Measurements from ENCODE around the gene SDK2.

The SDK2 gene

GRCh38 chr17:73433501-73433900 is 210.7 kb downstream of the SDK2 start:
- TF ChIP-seq, protein P1, sequence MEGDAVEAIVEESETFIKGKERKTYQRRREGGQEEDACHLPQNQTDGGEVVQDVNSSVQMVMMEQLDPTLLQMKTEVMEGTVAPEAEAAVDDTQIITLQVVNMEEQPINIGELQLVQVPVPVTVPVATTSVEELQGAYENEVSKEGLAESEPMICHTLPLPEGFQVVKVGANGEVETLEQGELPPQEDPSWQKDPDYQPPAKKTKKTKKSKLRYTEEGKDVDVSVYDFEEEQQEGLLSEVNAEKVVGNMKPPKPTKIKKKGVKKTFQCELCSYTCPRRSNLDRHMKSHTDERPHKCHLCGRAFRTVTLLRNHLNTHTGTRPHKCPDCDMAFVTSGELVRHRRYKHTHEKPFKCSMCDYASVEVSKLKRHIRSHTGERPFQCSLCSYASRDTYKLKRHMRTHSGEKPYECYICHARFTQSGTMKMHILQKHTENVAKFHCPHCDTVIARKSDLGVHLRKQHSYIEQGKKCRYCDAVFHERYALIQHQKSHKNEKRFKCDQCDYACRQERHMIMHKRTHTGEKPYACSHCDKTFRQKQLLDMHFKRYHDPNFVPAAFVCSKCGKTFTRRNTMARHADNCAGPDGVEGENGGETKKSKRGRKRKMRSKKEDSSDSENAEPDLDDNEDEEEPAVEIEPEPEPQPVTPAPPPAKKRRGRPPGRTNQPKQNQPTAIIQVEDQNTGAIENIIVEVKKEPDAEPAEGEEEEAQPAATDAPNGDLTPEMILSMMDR (IDR thresholded peaks at IDR 0.05; ENCODE audit: extremely low read depth, insufficient read depth, missing control alignments), result no peak
- in situ Hi-C loops (cut with MboI; ENCODE audit: low pct_unique_long_range_greater_than_20kb, low sequenced_read_pairs, unreplicated experiment), result loop anchor here (25.0 kb wide), 1 partner anchor 529 kb away; no protein-coding TSS in a partner anchor
- DNase-seq (ENCODE audit: low spot score), result no peak

GRCh38 chr17:73432624-73433190 is 211.5 kb downstream of the SDK2 start:
- DNase-seq (ENCODE audit: low spot score), result no peak
- TF ChIP-seq, protein P1 (IDR thresholded peaks at IDR 0.05; ENCODE audit: extremely low read depth, insufficient read depth, missing control alignments), result no peak
- in situ Hi-C loops (cut with MboI; ENCODE audit: low pct_unique_long_range_greater_than_20kb, low sequenced_read_pairs, unreplicated experiment), result loop anchor here (25.0 kb wide), 1 partner anchor 530 kb away; no protein-coding TSS in a partner anchor

- in situ Hi-C loops (cut with MboI; ENCODE audit: low pct_unique_long_range_greater_than_20kb, low sequenced_read_pairs, unreplicated experiment), result loop anchor here (25.0 kb wide), 1 partner anchor 531 kb away; no protein-coding TSS in a partner anchor
- no peak for DNase-seq (ENCODE audit: low spot score)
- TF ChIP-seq, protein P1 (IDR thresholded peaks at IDR 0.05; ENCODE audit: extremely low read depth, insufficient read depth, missing control alignments), result no peak
These were observed 212.6 kb downstream of the SDK2 start for GRCh38 chr17:73431401-73432205.

GRCh38 chr17:73430848-73431247 is 213.4 kb downstream of the SDK2 start:
- DNase-seq (ENCODE audit: low spot score), result no peak
- in situ Hi-C loops (cut with MboI; ENCODE audit: low pct_unique_long_range_greater_than_20kb, low sequenced_read_pairs, unreplicated experiment), result loop anchor here (25.0 kb wide), 1 partner anchor 531 kb away; no protein-coding TSS in a partner anchor
- TF ChIP-seq, protein P1 (IDR thresholded peaks at IDR 0.05; ENCODE audit: extremely low read depth, insufficient read depth, missing control alignments), result no peak

- TF ChIP-seq, protein P1 (IDR thresholded peaks at IDR 0.05; ENCODE audit: extremely low read depth, insufficient read depth, missing control alignments), result no peak
- in situ Hi-C loops (cut with MboI; ENCODE audit: low pct_unique_long_range_greater_than_20kb, low sequenced_read_pairs, unreplicated experiment), result loop anchor here (25.0 kb wide), 1 partner anchor 532 kb away; no protein-coding TSS in a partner anchor
- no peak for DNase-seq (ENCODE audit: low spot score)
These were observed 214.0 kb downstream of the SDK2 start for GRCh38 chr17:73430165-73430680.

GRCh38 chr17:73429440-73430164 is 214.6 kb downstream of the SDK2 start:
- DNase-seq (ENCODE audit: low spot score), result peak; percentile 89
- TF ChIP-seq, protein P1 (IDR thresholded peaks at IDR 0.05; ENCODE audit: extremely low read depth, insufficient read depth, missing control alignments), result peak; percentile 98
- in situ Hi-C loops (cut with MboI; ENCODE audit: low pct_unique_long_range_greater_than_20kb, low sequenced_read_pairs, unreplicated experiment), result loop anchor here (10.0 to 25.0 kb wide), 2 partner anchors 285 to 533 kb away; no protein-coding TSS in a partner anchor

Measured in GM13977 (cell line).